CD4-positive, alpha-beta memory T cell (primary cell): ENCODE measurements around the gene SMURF1. TPM values are rescaled to one million over a fixed set of nuclear protein-coding genes. Genes with fewer than 3 reads are reported as not detected.

Experiments used
- CTCF ChIA-PET: fragments of 350-600 bp; sonication (Branson Sonifier 250); formaldehyde crosslinking; loops from one replicate; lab custom pipeline; 2021; ENCODE audit warnings: inconsistent platforms; ENCODE audit not compliant: partially characterized antibody; lab: Charles Lee
- POLR2A ChIA-PET: fragments of 350-600 bp; sonication (Branson Sonifier 250); formaldehyde crosslinking; loops from one replicate; lab custom pipeline; 2021; ENCODE audit not compliant: partially characterized antibody; lab: Charles Lee
- DNase-seq, 5 donors: peaks; one replicate each; pipeline versions ENCODE4 v3.0.0 to v3.0.0-alpha.2; 2020 to 2022; ENCODE audit warnings: mixed read lengths in 1 of 5
- H3K27ac ChIP-seq: one replicate; pipeline ENCODE4 v1.7.0; 2013; ENCODE audit warnings: low read depth, low read length
- H3K27me3 ChIP-seq: 2 replicates; pipeline ENCODE4 v1.7.0; 2013; ENCODE audit warnings: mild to moderate bottlenecking, low read length, moderate library complexity; ENCODE audit not compliant: insufficient read depth
- H3K36me3 ChIP-seq: 2 replicates; pipeline ENCODE4 v1.7.0; 2013; ENCODE audit warnings: mild to moderate bottlenecking, low read length, moderate library complexity; ENCODE audit not compliant: insufficient read depth
- H3K4me1 ChIP-seq: 2 replicates; pipeline ENCODE4 v1.7.0; 2013; ENCODE audit warnings: mild to moderate bottlenecking, low read length, moderate library complexity; ENCODE audit not compliant: insufficient read depth
- H3K4me3 ChIP-seq, 2 donors: one replicate each; pipeline ENCODE4 v1.7.0; 2013; ENCODE audit warnings: low read length in 2 of 2, mild to moderate bottlenecking in 1 of 2
- H3K9me3 ChIP-seq, 2 donors: one replicate each; pipeline ENCODE4 v1.7.0; 2013; ENCODE audit warnings: low read length in 2 of 2, control low read depth in 1 of 2; ENCODE audit not compliant: control insufficient read depth in 1 of 2
- H3K27ac Mint-ChIP-seq, 7 donors: one replicate each; pipeline ENCODE4 v1.8.0; 2020 to 2021; ENCODE audit warnings: mixed read lengths in 7 of 7, mild to moderate bottlenecking in 6 of 7, inconsistent platforms in 3 of 7, moderate library complexity in 3 of 7
- H3K27me3 Mint-ChIP-seq, 2 donors: one replicate each; pipeline ENCODE4 v1.8.0; 2020 to 2021; ENCODE audit warnings: mixed read lengths in 2 of 2
- H3K36me3 Mint-ChIP-seq, 2 donors: one replicate each; pipeline ENCODE4 v1.8.0; 2020 to 2021; ENCODE audit warnings: mixed read lengths in 2 of 2, inconsistent platforms in 1 of 2, mild to moderate bottlenecking in 1 of 2
- H3K4me1 Mint-ChIP-seq, 4 donors: one replicate each; pipeline ENCODE4 v1.8.0; 2020 to 2021; ENCODE audit warnings: mixed read lengths in 4 of 4, mild to moderate bottlenecking in 1 of 4
- H3K4me3 Mint-ChIP-seq, 8 donors: one replicate each; pipeline ENCODE4 v1.8.0; 2020 to 2021; ENCODE audit warnings: mixed read lengths in 8 of 8, mild to moderate bottlenecking in 7 of 8, moderate library complexity in 6 of 8, inconsistent platforms in 3 of 8
- H3K9me3 Mint-ChIP-seq, 8 donors: one replicate each; pipeline ENCODE4 v1.8.0; 2020 to 2021; ENCODE audit warnings: mixed read lengths in 8 of 8, mild to moderate bottlenecking in 5 of 8, inconsistent platforms in 3 of 8, moderate library complexity in 1 of 8
- intact Hi-C: fragments of 100-400 bp; cut with micrococcal nuclease; formaldehyde crosslinking; loops from one replicate; pipeline ENCODE4 v1.15.1; 2023
- polyA plus RNA-seq, 2 donors: library from polyadenylated mRNA; unstranded; fragments of 300-500 nt; fragmentation: Illumina TruSeq; gene quantifications; one replicate each; pipeline ENCODE4 v1.2.3, GENCODE V29; 2021
- total RNA-seq, 2 experiments: library from RNA; stranded (reverse); gene quantifications; one replicate each; pipeline ENCODE4 v1.2.3, GENCODE V29; 2021

The SMURF1 gene
- total and polyA plus RNA-seq, 4 experiments from 2014 or later, result 0.88 to 23.2 (median 12.9) TPM

DNA sequence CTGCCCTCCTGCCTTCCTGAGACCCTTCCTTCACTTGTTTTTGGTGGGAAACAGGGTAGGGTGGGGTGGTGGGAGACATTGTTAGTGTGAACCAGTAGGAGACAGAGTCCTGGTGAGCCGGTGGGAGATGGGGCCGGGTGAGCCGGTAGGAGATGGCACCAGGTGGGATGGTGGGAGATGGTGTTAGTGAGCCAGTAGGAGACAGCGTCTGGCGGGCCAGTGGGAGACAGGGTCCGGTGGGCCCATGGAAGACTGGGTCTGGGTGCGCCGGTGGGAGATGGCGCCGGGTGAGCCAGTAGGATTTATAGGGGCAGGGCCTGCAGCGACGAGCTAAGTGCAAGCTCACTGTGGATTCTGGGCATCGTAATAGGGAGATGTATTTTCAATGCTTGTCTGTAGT, 148.8 kb downstream of the SMURF1 start:
- Mint-ChIP-seq H3K36me3 (peaks cover 51 to 78% of the 10 kb centered on the region in 2 donors), H3K27me3 (no peaks in the 10 kb centered on the region), H3K4me3 (peak overlapping the region in 1 of 8 donors; percentile 42), H3K9me3 (no peaks in the 10 kb centered on the region), H3K4me1 (peaks cover 0 to 2% (median 0%) of the 10 kb centered on the region in 4 donors), H3K27ac (no peak overlapping the region)
- no peaks in the 10 kb centered on the region for H3K27me3 ChIP-seq
- peaks cover 73% of the 10 kb centered on the region for H3K36me3 ChIP-seq
- H3K27ac ChIP-seq, result no peak overlapping the region
- CTCF ChIA-PET, result no interaction called here
- DNase-seq, result no peak
- intact Hi-C loops, result no loop called here
- POLR2A ChIA-PET, result interaction anchor here (1.8 kb wide), 1 partner anchor 11 kb away, joined by 4 read pairs; no protein-coding TSS in a partner anchor
- H3K4me3 ChIP-seq, result no peak overlapping the region
- H3K4me1 ChIP-seq, result no peaks in the 10 kb centered on the region
- H3K9me3 ChIP-seq, result no peaks in the 10 kb centered on the region

DNA sequence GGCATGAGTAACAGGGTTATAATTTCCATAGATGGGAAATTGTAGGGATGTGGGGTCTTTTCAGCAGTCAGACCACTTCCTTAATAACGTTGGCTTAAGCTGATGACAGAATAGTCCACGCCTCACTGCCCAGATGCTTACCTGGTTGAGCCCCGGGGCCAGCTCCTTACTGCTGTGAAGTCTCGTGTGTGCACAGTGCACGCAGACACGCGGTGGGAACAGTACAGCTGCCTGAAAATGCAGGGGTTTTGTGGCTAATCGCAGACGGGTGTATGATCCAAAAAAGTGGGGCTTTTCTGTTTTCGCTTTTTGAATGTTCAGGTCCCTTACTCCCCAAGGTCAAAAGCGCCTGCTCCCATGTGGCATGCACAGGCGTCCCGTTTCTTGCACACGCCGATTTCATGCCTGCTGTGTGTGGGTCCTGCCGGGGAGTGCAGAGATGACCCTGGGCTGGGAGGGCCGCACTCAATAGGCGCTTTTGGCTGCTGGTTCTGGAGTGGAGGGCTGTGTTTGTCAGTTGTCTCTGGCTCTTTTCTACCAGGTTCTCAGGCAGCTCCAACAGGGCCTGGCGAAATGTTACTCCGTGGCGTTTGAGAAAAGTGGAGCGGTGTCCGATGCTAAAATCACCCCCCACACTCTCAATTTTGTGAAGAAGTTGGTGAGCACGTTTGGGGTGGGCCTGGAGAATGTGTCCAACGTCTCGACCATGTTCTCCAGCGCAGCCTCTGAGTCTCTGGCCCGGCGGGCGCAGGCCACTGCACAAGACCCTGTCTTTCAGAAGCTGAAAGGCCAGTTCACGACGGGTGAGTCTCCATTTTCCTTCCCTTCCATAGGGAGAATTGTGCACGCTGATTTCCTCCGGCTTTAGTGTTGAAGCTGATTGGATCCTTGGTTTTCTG, 149.6 kb downstream of the SMURF1 start:
- Histone ChIP-seq H3K27ac (no peak overlapping the region), H3K4me1 (no peaks in the 10 kb centered on the region), H3K9me3 (no peaks in the 10 kb centered on the region), H3K4me3 (no peak overlapping the region), H3K36me3 (peaks cover 76% of the 10 kb centered on the region), H3K27me3 (no peaks in the 10 kb centered on the region)
- intact Hi-C loops, result no loop called here
- no peaks in the 10 kb centered on the region for H3K27me3 Mint-ChIP-seq
- H3K9me3 Mint-ChIP-seq, result no peaks in the 10 kb centered on the region
- ChIA-PET CTCF (no interaction called here), POLR2A (interaction anchor here (1.8 kb wide), 1 partner anchor 10 kb away, joined by 4 read pairs; no protein-coding TSS in a partner anchor)
- peaks cover 0 to 2% (median 0%) of the 10 kb centered on the region in 4 donors for H3K4me1 Mint-ChIP-seq
- DNase-seq, result no peak
- peak overlapping the region in 1 of 7 donors; percentile 12 for H3K27ac Mint-ChIP-seq
- H3K36me3 Mint-ChIP-seq, result peaks cover 52 to 78% of the 10 kb centered on the region in 2 donors
- no peak overlapping the region for H3K4me3 Mint-ChIP-seq

DNA sequence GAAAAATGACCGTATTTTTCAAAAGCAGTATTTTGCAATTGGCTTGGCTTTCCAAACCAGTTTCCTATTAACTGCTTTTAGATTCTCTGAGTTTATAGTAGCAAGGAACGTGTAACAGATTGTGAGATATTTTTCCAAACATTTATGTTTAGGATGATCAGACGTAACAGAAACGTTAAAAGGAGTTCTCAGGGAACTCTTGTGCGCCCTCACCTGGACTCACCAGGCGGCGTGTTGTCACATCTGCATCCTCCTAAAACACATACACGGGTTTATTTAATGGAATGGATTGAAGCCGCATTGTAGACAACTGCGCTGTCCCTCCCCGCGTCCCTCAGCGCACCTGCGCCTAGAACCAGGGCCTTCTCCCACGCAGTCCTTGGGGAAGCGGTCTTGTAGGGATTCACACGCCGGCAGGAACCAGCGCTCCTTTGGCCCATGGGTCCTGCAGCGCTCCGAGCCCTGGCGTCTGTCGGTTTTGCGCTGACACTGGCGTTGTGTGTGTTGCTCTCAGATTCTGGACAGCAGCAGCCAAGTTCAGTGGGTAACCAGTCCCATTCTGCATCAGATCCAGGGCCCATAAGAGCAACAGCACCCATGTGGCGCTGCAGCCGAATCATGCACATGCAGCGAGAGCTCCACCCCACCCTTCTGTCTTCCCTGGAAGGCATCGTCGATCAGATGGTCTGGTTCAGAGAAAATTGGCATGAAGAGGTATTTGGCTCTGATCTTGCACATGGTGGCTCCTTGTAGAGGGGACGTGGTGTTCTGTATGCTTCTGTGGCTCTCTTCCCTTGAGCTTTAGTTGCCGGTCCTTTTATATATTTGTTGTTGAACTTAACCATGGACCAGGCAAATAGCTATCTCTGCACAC, 150.6 kb downstream of the SMURF1 start:
- peaks cover 77% of the 10 kb centered on the region for H3K36me3 ChIP-seq
- intact Hi-C loops, result no loop called here
- no peak overlapping the region for H3K4me3 ChIP-seq
- Mint-ChIP-seq H3K27me3 (no peaks in the 10 kb centered on the region), H3K9me3 (no peaks in the 10 kb centered on the region), H3K4me1 (peaks cover 0 to 2% (median 0%) of the 10 kb centered on the region in 4 donors), H3K36me3 (peaks cover 57 to 76% of the 10 kb centered on the region in 2 donors), H3K27ac (no peak overlapping the region), H3K4me3 (no peak overlapping the region)
- POLR2A ChIA-PET, result interaction anchor here (1.8 kb wide), 1 partner anchor 9 kb away, joined by 4 read pairs; no protein-coding TSS in a partner anchor
- CTCF ChIA-PET, result no interaction called here
- no peaks in the 10 kb centered on the region for H3K27me3 ChIP-seq
- no peak for DNase-seq
- H3K9me3 ChIP-seq, result no peaks in the 10 kb centered on the region
- no peaks in the 10 kb centered on the region for H3K4me1 ChIP-seq
- H3K27ac ChIP-seq, result no peak overlapping the region

GRCh38 chr7:98992076-98992475, 151.8 kb downstream of the SMURF1 start:
- Histone ChIP-seq H3K4me1 (no peaks in the 10 kb centered on the region), H3K36me3 (peaks cover 84% of the 10 kb centered on the region), H3K9me3 (no peaks in the 10 kb centered on the region), H3K27ac (no peak overlapping the region), H3K27me3 (no peaks in the 10 kb centered on the region), H3K4me3 (no peak overlapping the region)
- Mint-ChIP-seq H3K4me1 (peaks cover 0 to 4% (median 1%) of the 10 kb centered on the region in 4 donors), H3K4me3 (no peak overlapping the region), H3K9me3 (no peaks in the 10 kb centered on the region), H3K36me3 (peaks cover 67 to 83% of the 10 kb centered on the region in 2 donors), H3K27ac (peak overlapping the region in 3 of 7 donors; percentile 23 to 57 (median 52)), H3K27me3 (no peaks in the 10 kb centered on the region)
- DNase-seq, result no peak
- ChIA-PET CTCF (no interaction called here), POLR2A (no interaction called here)
- intact Hi-C loops, result no loop called here

- no peak for DNase-seq
- H3K4me3 ChIP-seq, result no peak overlapping the region
- intact Hi-C loops, result no loop called here
- no peak overlapping the region for H3K27ac ChIP-seq
- peaks cover 0 to under 1% (median 0%) of the 10 kb centered on the region in 8 donors for H3K9me3 Mint-ChIP-seq
- H3K4me1 ChIP-seq, result no peaks in the 10 kb centered on the region
- H3K27me3 Mint-ChIP-seq, result no peaks in the 10 kb centered on the region
- ChIA-PET POLR2A (no interaction called here), CTCF (no interaction called here)
- H3K4me1 Mint-ChIP-seq, result peaks cover 0 to 4% (median 1%) of the 10 kb centered on the region in 4 donors
- H3K4me3 Mint-ChIP-seq, result no peak overlapping the region
- no peaks in the 10 kb centered on the region for H3K27me3 ChIP-seq
- H3K36me3 ChIP-seq, result peaks cover 92% of the 10 kb centered on the region
- H3K36me3 Mint-ChIP-seq, result peaks cover 73 to 90% of the 10 kb centered on the region in 2 donors
- H3K9me3 ChIP-seq, result no peaks in the 10 kb centered on the region
- no peak overlapping the region for H3K27ac Mint-ChIP-seq
Observed at GRCh38 chr7:98991141-98991540, 152.8 kb downstream of the SMURF1 start.

- peaks cover 73 to 90% of the 10 kb centered on the region in 2 donors for H3K36me3 Mint-ChIP-seq
Observed at GRCh38 chr7:98990356-98990755, 153.6 kb downstream of the SMURF1 start.

More at GRCh38 chr7:98990356-98990755, 153.6 kb downstream of the SMURF1 start:
- Mint-ChIP-seq H3K4me1 (peaks cover 0 to 4% (median 0%) of the 10 kb centered on the region in 4 donors), H3K9me3 (peaks cover 0 to 8% (median 2%) of the 10 kb centered on the region in 8 donors), H3K27me3 (no peaks in the 10 kb centered on the region), H3K4me3 (no peak overlapping the region), H3K27ac (peak overlapping the region in 1 of 7 donors; percentile 22)
- DNase-seq, result no peak
- Histone ChIP-seq H3K9me3 (no peaks in the 10 kb centered on the region), H3K27me3 (no peaks in the 10 kb centered on the region), H3K27ac (no peak overlapping the region), H3K4me1 (no peaks in the 10 kb centered on the region), H3K4me3 (no peak overlapping the region), H3K36me3 (peaks cover 92% of the 10 kb centered on the region)
- CTCF ChIA-PET, result no interaction called here
- POLR2A ChIA-PET, result no interaction called here
- intact Hi-C loops, result no loop called here
